NK-92 (cell line): ENCODE results near the gene UBR7.

Experiments
- DNase-seq: peaks from one replicate; lab custom pipeline; 2025; ENCODE audit not compliant: unreplicated experiment; lab: John Stamatoyannopoulos, UW

UBR7 gene

GRCh38 chr14:93249128-93249831 lies 42.2 kb downstream of the UBR7 start:
- DNase-seq, result no peak

- no peak for DNase-seq
Measured at GRCh38 chr14:93262446-93262845, 55.4 kb downstream of the UBR7 start.

GRCh38 chr14:93263416-93263815 lies 56.4 kb downstream of the UBR7 start:
- no peak for DNase-seq

- no peak for DNase-seq
Measured at GRCh38 chr14:93266127-93266526, 59.1 kb downstream of the UBR7 start.

GRCh38 chr14:93267149-93267711 lies 60.2 kb downstream of the UBR7 start:
- DNase-seq, result no peak

- DNase-seq, result no peak
Measured at GRCh38 chr14:93268406-93268805, 61.4 kb downstream of the UBR7 start.

GRCh38 chr14:93269341-93270068 lies 62.4 kb downstream of the UBR7 start:
- no peak for DNase-seq

GRCh38 chr14:93271111-93271510 lies 64.1 kb downstream of the UBR7 start:
- DNase-seq, result no peak

GRCh38 chr14:93274055-93274806 lies 67.2 kb downstream of the UBR7 start:
- DNase-seq, result no peak

- DNase-seq, result no peak
Measured at GRCh38 chr14:93276031-93276716, 69.1 kb downstream of the UBR7 start.
